Glomerular visceral epithelial cell (primary cell): ENCODE results near the gene VPS35L.

Experiments used
- DNase-seq: peaks from one replicate; pipeline ENCODE4 v3.0.0-alpha.2; 2016; ENCODE audit errors: extremely low spot score

VPS35L gene

GRCh38 chr16:19691161-19691711, 135.7 kb downstream of the VPS35L start:
- DNase-seq, result no peak

DNA sequence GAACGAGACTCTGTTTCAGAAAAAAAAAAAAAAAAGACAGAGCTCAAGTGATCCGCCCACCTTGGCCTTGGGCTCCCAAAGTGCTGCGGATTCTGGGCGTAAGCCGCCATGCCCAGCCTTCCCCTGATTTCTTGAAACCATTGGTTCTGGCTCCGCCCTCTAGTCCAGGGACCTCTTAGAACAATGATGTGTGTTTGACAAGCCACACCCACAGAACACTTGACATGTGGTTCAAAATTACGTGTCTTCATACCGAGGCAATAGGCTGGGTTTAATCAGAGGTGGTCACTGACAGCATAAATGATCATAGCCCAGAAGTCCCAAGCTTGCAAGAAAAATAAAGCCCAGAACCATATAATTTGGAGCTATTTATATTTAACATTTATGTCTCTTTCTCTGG, 139.5 kb downstream of the VPS35L start:
- DNase-seq, result no peak

DNA sequence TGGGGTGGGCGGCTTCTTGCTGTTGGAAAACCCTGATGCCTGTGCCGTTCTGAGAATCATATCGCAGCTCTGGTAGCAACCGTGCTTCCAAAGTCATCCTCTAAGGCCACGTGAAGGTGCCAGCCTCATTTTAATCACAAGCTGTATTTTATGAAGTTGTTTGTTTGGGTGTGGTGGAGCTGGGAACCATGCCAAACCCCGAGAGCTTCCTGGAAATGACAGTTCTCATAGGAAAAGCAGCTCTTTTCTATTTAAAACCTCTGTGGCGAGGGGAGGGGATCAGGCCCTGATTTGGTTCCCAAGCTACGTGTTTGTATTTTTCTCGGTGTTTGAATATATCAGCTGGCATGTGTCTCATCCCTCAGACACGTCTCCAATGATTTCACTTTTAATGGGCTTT, 140.8 kb downstream of the VPS35L start:
- DNase-seq, result peak; percentile 63

GRCh38 chr16:19696961-19697360, 141.5 kb downstream of the VPS35L start:
- DNase-seq, result no peak

- DNase-seq, result no peak
These were observed 142.3 kb downstream of the VPS35L start for GRCh38 chr16:19697756-19698318.

GRCh38 chr16:19698480-19699465, 143.3 kb downstream of the VPS35L start:
- peak; percentile 57 for DNase-seq

- DNase-seq, result no peak
These were observed 144.0 kb downstream of the VPS35L start for GRCh38 chr16:19699472-19699871.

DNA sequence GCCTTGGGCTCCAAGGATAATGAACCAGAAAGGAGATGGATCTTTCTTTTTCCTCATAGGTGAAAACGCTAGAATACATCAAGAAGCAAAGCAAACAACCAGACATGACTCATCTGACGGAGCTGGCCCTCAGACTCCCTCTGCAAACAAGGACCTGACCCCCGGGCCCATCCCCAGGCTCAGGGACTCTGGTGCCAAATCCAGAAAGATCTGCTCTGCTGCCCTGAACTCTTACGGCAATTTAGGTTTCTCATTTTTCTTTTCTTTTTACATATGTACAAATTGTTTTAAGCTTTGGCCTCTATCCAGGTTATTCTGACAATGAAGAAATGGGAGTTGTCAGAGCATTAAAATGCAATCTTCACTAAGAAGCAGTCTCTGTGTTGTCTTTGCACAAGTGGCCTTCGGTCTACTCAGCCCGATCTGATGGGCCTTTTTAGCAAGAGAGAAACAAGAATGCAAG, 144.8 kb downstream of the VPS35L start:
- DNase-seq, result peak; percentile 57

DNA sequence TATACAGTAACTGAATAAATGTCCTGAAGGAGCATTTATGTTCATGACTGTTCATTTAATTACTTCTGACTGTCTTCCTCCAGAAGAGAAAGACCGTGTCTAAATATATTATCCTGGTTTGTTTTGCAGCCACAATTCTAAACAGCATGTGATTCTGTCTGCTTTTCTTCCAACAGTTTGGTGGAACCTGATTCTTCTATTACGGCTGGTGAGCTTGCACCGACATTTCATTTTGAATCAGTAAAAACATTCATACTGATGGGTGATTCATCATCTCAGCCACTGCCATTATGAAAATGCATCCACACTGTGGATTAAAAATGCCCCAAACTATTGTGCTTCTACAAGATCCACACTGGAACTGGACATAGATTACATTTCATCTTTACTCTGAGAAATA, 145.6 kb downstream of the VPS35L start:
- no peak for DNase-seq

DNA sequence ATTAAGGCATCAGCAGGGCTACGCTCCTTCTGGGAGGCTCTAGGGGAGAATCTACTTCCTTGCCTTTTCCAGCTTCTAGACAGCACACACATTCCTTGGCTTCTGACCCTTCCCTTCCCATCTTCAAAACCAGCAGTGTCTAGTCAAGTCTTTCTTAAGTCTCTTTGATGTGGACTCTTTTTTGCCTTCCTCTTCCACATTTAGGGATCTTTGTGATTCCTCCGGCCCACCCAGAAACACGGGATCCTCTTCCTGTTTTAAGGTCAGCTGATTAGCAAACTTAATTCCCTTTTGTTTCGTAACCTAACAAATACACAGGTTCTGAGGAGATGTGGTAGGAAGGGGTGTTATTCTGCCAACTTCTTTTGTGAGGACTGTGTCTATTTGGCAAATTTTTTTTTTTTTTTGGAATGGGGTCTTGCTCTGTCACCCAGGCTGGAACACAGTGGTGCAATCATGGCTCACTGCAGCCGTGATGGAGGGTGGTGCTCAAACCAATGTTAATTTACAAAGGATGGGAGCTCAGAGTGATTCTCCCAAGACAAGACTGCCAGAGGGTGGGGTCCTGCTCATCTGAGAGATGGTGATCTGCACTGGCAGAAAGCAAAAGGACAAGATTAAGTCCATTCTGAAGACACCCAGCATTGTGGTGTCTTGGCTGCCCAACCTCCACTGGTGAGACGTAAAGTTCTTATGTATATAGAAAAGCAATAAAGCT, 147.8 kb downstream of the VPS35L start:
- no peak for DNase-seq

GRCh38 chr16:19704321-19705145, 149.0 kb downstream of the VPS35L start:
- DNase-seq, result no peak

- DNase-seq, result no peak
These were observed 149.6 kb downstream of the VPS35L start for GRCh38 chr16:19705146-19705501.

DNA sequence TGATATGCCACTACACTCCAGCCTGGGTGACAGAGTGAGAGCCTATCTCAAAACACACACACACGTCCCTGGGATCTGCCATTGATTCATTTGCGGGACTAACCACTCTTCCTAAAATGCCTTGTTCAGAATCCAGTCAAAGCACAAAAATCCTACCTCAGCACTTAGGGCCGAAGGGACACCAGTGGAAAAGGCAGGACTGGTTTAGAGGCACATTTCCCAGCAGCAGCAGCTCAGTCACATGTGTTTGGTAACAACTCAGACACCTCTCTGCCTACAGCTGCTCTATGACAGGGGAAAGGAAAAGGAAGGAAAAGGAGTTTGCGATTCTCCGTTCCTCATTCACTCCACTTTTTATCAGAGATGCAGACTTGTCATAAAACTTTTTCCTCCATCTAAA, 150.3 kb downstream of the VPS35L start:
- DNase-seq, result no peak

DNA sequence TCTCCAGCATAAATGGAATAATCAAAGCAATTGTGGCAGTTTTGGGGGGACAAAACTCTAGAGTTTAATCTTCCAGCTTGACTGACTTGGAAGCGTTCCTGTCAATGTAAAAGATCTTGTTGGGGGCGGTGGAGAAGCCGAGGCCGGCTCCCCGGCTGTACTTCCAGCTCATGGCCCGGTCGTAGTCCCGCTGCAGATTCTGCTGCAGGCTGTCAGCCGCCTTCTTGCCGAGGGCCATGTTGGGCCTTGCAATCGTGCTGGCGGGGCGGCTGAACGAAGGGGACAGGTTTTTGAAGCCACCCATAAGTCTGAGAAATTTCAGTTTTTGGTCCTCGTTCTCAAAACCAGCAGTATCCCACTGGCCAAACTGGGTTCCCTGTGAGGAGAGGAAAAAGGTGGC, 151.3 kb downstream of the VPS35L start:
- no peak for DNase-seq

DNA sequence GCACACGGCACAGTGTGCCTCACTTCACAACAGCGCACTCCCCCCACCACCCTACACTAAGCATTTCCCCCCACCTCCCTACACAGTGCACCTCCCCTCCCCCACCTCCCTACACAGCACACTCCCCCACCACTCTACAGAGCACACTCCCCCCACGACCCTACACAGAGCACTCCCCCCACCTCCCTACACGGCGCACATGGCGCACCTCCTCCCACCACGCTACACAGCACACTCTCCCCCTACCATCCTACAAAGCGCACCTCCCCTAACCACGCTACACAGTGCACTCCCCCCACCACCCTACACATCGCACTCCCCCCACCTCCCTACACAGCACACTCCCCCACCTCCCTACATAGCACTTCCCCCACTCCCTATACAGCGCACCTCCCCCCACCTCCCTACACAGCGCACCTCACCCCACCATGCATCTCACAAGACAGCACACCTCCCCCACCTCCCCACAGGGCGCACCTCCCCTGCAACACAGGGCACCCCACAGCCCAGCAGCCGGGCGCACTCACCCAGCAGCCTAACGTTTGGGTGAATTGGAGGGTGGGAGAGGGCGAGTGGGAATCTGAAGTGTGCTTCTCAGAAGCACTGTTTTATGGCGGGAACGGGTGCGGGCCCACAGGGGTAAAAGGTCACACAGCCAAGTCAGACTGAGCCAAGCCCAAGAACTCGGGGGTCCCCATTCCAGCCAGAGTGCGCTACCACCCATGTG, 152.2 kb downstream of the VPS35L start:
- no peak for DNase-seq

- DNase-seq, result no peak
These were observed 153.0 kb downstream of the VPS35L start for GRCh38 chr16:19708296-19709205.

GRCh38 chr16:19709381-19710136, 154.1 kb downstream of the VPS35L start:
- DNase-seq, result no peak

DNA sequence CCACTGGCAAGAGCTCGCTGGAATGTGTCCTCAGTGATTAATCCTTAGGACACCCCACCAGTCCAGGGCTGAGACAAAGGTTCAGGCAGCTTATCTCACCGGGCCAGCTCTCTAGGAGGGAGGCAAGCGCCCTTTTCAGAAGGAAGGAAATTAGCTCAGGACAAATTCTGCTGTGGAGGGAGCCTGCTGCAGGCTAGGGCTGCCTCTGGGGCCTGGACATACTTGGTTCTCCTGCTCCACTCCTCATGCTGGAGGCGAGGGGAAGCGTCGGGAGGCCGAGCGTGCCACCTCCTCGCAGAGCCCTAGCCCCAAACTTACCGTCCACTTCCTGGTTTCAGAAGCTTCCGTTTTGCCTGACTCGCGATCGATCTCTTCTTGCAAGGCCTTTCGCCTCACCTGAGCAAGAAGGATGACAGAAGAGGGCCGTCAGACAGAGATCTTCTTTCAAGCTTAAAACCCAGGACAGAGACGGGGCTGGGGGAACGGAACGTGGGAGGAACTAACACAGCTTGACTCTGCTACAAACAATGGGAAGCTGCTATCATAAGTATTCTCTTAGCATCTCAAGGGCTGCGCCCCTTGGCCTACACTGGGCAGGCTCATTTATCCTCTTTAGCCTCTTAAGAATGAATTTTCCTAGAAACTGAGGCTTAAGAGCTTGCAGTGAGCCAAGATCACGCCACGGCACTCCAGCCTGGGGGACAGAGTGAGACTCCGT, 154.8 kb downstream of the VPS35L start:
- no peak for DNase-seq
